GM18951 (cell line): Measurements from ENCODE around the gene ATOX1.
"Not testable (repeated sequence)": the region's sequence is repeated elsewhere in the genome, so short reads cannot be mapped to it uniquely, and the experiment has no call there.

Source experiments
- POLR2A ChIP-seq: IDR thresholded peaks from 4 replicates; pipeline ENCODE4 v1.6.1; 2011; ENCODE audit warnings: mild to moderate bottlenecking; ENCODE audit not compliant: insufficient read length, insufficient read depth; ENCODE audit errors: extremely low read depth
- in situ Hi-C: fragments of 300-500 bp; cut with MboI; formaldehyde crosslinking; loops from one replicate; pipeline ENCODE4 v1.12.0; 2022; ENCODE audit warnings: low sequenced_read_pairs, mixed read lengths, inconsistent platforms; ENCODE audit not compliant: unreplicated experiment

ATOX1 gene

GRCh38 chr5:151758430-151759241 is at the start of gene ATOX1:
TSS of gene ATOX1 (minus strand) at chr5:151758631. CDS start at chr5:151758551, 80 bp downstream.
- TF ChIP-seq POLR2A = peak; percentile 99
- in situ Hi-C loops = no loop called here

- TF ChIP-seq POLR2A = no peak
- in situ Hi-C loops = no loop called here
Observed at GRCh38 chr5:151805414-151806223, 47.2 kb upstream of the ATOX1 start.

- in situ Hi-C loops = no loop called here
- no peak for TF ChIP-seq POLR2A
Observed at GRCh38 chr5:151800532-151800931, 42.1 kb upstream of the ATOX1 start.

- in situ Hi-C loops = no loop called here
- TF ChIP-seq POLR2A = no peak
Observed at GRCh38 chr5:151799407-151799806, 41.0 kb upstream of the ATOX1 start.

GRCh38 chr5:151798674-151799073 is 40.2 kb upstream of the ATOX1 start:
- no peak for TF ChIP-seq POLR2A
- in situ Hi-C loops = no loop called here

GRCh38 chr5:151795426-151795825 is 37.0 kb upstream of the ATOX1 start:
- in situ Hi-C loops = no loop called here
- TF ChIP-seq POLR2A = no peak

- no peak for TF ChIP-seq POLR2A
- in situ Hi-C loops = no loop called here
Observed at GRCh38 chr5:151793358-151793757, 34.9 kb upstream of the ATOX1 start.

GRCh38 chr5:151787817-151788216 is 29.4 kb upstream of the ATOX1 start:
- in situ Hi-C loops = no loop called here
- TF ChIP-seq POLR2A = no peak

GRCh38 chr5:151786468-151786867 is 28.0 kb upstream of the ATOX1 start:
- in situ Hi-C loops = no loop called here
- TF ChIP-seq POLR2A = no peak

- in situ Hi-C loops = no loop called here
- no peak for TF ChIP-seq POLR2A
Observed at GRCh38 chr5:151784141-151784540, 25.7 kb upstream of the ATOX1 start.

GRCh38 chr5:151783664-151784063 is 25.2 kb upstream of the ATOX1 start:
- in situ Hi-C loops = not testable (repeated sequence)

GRCh38 chr5:151781201-151781600 is 22.8 kb upstream of the ATOX1 start:
- in situ Hi-C loops = no loop called here
- no peak for TF ChIP-seq POLR2A

GRCh38 chr5:151780348-151780747 is 21.9 kb upstream of the ATOX1 start:
- no peak for TF ChIP-seq POLR2A
- in situ Hi-C loops = no loop called here
